Measurements from ENCODE around the gene NKAIN2. TPM values are rescaled to one million over a fixed set of nuclear protein-coding genes. Genes with fewer than 3 reads are reported as not detected.

The NKAIN2 gene
- total RNA-seq, 1 experiment from 2014 or later, result not detected

- TF ChIP-seq ZNF274 (IDR thresholded peaks at IDR 0.05; ENCODE audit: low read depth, low read length) (no peak), CBX3 (IDR thresholded peaks at IDR 0.05; ENCODE audit: low read depth) (no peak), RAD21 (IDR thresholded peaks at IDR 0.05; ENCODE audit: low read depth) (no peak), EGR1 (IDR thresholded peaks at IDR 0.05; ENCODE audit: low read depth) (no peak), SIN3A (IDR thresholded peaks at IDR 0.05; ENCODE audit: low read depth) (no peak), EZH2 (IDR thresholded peaks at IDR 0.05) (no peak), FOSL1 (IDR thresholded peaks at IDR 0.05; ENCODE audit: low read depth) (no peak), TCF7L2 (IDR thresholded peaks at IDR 0.05; ENCODE audit: borderline replicate concordance, extremely low read depth, insufficient read depth, insufficient read length) (no peak), ZBTB33 (IDR thresholded peaks at IDR 0.05; ENCODE audit: extremely low read depth, insufficient replicate concordance, low read length) (no peak), SRF (IDR thresholded peaks at IDR 0.05; ENCODE audit: low read depth) (no peak), EZH2phosphoT487 (IDR thresholded peaks at IDR 0.05; ENCODE audit: borderline replicate concordance) (no peak), ZFX (IDR thresholded peaks at IDR 0.05) (no peak)
- Histone ChIP-seq H3K27ac (ENCODE audit: low read depth, low read length) (no peak overlapping the region), H4K20me1 (ENCODE audit: insufficient read depth) (no peaks in the 10 kb centered on the region), H3K9me3 (ENCODE audit: control insufficient read depth in 1 of 2, insufficient read depth in 1 of 2, low read depth in 1 of 2, low read length in 2 of 2) (no peaks in the 10 kb centered on the region), H3K4me1 (ENCODE audit: control insufficient read depth in 1 of 2, insufficient read depth in 2 of 2, low read length in 2 of 2) (no peaks in the 10 kb centered on the region), H3K4me3 (replicated peaks in 1 of 2; ENCODE audit: low read depth in 1 of 2, low read length in 2 of 2) (no peak overlapping the region), H3K27me3 (ENCODE audit: insufficient read depth, low read length) (no peaks in the 10 kb centered on the region), H3K9me2 (ENCODE audit: insufficient read depth) (no peaks in the 10 kb centered on the region), H3K4me2 (ENCODE audit: low read length) (no peak overlapping the region), H3K36me3 (ENCODE audit: control insufficient read depth in 1 of 2, insufficient read depth in 2 of 2, low read length in 2 of 2) (no peaks in the 10 kb centered on the region), H3K79me2 (ENCODE audit: insufficient read depth, low read length) (no peaks in the 10 kb centered on the region), H3K9ac (ENCODE audit: low read length) (no peak overlapping the region), H2AFZ (ENCODE audit: low read depth, low read length, poor library complexity, severe bottlenecking) (no peak overlapping the region)
- intact Hi-C loops (cut with micrococcal nuclease), result no loop called here
- DNase-seq (ENCODE audit: low read depth, low spot score) (no peak), ATAC-seq (no peak)
- BruUV-seq (replicated peaks), result no TSS peak
- POLR2A ChIA-PET, result no interaction called here
- CTCF ChIA-PET, result no interaction called here
- RAD21 ChIA-PET (ENCODE audit: low non-redundant PET in 1 of 2, low total read pairs in 2 of 2, uncharacterized antibody in 2 of 2, unreplicated experiment in 2 of 2), result no interaction called here
Observed at GRCh38 chr6:124433387-124434160, 629.9 kb downstream of the NKAIN2 start.
